HG03342 (cell line): ENCODE measurements around the gene SH2D1A.
A peak's percentile ranks its signal among the peaks of the same experiment; 100 is the strongest.
"Not testable (repeated sequence)": the region's sequence is repeated elsewhere in the genome, so short reads cannot be mapped to it uniquely, and the experiment has no call there.

Experiments used
- ATAC-seq: cut with Tn5 transposase; IDR thresholded peaks from one replicate; pipeline ENCODE4 v1.9.1; 2021; ENCODE audit warnings: mild to moderate bottlenecking, moderate library complexity; ENCODE audit not compliant: unreplicated experiment

Gene SH2D1A

DNA sequence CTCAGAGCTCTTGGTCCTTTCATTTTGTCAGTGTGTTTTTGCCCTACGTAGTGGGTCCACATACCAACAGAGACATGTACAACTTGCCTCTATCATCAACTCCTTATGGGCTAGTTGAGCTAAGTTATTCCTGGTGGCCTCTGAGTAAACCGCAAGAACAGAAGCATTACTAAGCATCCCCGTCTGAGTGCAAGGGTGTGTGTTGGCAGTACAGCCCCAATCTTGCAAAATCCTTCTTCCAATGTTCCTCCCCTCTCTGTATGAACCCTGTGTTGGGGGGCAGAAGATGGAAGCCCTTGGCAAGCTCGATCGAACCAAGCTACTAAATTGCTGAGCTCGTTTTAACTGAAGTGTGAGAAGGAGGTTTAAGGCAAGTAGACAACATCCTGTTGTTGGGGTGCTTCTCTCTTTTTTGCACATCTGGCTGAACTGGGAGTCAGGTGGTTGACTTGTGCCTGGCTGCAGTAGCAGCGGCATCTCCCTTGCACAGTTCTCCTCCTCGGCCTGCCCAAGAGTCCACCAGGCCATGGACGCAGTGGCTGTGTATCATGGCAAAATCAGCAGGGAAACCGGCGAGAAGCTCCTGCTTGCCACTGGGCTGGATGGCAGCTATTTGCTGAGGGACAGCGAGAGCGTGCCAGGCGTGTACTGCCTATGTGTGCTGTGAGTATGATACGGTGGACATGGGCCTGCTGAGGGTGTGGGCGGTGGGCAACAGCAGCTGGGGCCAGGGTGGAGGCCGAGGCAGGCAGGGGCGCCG, at the start of gene SH2D1A:
SH2D1A (plus strand) TSS at position 447 of the 760 bp plus-strand sequence; CDS start at position 527, 80 bp downstream.
- ATAC-seq, result no peak

DNA sequence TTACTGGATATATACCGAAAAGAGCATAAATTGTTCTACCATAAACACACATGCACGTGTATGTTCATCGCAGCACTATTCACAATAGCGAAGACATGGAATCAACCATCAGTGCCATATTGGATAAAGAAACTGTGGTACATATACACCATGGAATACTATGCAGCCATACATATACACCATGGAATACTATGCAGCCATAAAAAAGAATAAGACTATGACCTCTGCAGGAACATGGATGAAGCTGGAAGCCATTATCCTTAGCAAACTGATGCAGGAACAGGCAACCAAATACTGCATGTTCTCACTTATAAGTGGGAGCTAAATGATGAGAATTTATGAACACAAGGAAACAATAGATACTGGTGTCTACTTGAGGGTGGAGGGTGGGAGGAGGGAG, 47.0 kb upstream of the SH2D1A start:
- not testable (repeated sequence) for ATAC-seq

DNA sequence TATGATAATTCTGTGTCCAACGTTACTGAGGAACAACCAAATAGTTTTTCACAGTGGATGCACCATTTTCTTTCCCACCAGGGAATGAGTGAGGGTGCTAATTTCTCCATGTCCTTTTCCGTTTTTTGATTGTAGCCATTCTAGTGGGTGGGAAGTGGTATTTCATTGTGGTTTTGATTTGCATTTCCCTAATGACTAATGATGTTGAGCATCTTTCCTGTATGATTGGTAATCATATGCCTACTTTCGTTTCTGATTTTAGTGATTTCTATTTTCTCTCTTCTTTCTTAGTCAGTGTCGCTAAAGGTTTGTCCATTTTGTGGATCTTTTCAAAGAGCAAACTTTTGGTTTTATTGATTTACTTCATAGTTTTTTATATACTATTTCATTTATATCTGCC, 46.0 kb upstream of the SH2D1A start:
- no peak for ATAC-seq

DNA sequence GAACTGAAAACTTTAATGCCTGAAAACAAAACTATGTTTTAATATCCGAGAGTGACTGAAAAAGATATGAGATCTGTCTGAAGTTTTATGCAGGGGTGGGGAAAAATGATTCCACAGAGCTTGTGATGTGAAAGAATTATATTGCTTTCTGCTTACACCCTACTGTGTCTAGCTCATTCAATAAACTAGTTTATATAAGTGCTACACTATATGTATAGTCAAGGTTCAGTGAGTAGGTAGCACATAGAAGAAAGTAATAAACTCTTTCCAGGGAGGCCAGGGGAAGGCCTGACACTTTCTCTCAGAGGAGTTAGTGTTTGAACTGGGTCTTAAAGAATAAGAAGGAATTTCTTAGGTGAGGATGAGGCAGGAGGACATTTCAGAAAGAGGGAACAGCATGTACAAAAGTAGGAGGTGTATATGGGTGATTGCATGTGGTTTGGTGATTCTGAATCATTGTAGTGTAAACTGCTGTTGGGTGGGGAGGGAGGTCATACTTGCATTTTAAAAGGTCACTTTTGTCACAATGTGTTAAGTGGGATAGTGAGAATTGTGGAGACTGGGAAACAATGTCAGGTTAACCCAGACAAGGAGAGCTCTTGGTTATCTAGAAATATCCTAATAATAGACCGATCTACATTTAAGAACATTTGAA, 39.0 kb upstream of the SH2D1A start:
- ATAC-seq, result no peak

DNA sequence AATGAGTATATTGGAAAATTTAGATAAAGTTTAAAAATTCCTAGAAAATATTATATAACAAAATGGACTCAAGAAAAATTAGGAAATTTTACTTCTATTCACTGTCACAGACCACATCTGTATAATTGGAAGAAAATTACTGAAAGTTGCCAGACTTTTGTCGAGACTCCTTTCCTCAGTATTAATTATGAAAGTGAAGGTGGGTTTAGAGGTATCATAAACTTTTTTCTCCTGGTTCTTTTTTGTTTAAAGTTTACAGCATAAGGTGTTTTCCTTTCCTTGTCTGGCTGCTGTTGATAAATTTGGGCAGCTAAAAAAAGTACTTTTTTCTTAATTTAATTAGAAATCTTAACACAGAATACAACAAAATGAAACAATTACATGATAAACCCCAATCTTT, 20.6 kb upstream of the SH2D1A start:
- no peak for ATAC-seq

DNA sequence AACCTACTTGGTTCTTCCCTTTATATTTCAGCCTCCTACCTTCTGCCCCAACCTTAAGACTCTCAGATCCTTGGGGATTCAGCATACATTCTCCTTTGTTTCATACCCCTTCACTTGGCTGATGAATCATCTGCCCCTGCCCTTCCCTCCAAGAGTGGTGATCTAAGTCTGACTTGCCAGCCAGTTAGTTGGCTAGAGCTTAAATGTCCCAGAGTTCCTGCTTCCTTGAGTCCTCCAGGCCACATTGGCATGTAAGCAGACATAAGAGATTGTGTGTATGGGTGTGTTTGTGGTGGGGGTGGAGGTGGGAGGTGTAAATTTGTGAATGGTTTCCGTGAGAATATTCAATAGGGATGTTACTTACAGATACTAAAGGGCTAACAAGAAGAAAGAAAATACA, 17.6 kb upstream of the SH2D1A start:
- ATAC-seq, result no peak

DNA sequence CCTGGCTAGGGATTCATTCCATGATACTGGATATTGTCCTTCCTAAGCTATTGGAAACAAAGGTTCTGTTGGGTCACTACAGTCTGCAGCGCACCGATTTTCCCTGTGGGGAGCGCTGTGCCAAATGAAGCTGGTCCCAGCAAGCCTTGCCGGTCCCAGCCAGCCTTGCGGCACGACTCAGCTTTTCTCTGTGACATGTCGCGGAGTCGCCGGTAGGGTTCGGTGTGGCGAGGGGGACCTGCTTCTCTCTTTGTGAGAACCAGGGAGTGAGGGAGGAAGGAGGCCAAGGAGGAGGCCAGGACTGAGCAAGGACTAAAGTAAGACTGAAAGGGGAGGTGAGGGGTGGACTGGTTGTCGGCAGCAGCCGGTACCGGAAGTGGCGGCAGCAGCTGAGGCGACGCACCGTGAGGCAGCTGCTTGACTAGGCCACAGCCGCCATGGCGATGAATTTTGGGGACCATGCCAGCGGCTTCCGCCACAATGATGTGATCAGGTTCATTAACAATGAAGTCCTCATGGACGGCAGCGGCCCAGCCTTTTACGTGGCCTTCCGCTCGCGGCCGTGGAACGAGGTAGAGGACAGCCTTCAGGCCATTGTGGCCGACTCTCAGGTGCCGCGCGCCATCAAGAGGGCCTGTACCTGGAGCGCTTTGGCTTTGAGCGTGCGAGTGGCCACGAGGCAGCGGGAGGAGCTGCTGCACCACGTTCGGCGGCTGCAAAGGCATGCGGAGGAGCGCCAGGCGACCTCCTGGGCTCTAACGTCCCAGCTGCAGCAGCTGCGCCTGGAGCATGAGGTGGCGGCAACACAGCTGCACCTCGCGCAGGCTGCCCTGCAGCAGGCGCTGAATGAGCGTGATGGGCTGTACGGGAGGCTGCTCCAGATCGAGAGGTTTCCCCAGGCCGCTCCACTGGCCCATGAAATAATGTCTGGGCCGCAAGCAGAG, 13.6 kb upstream of the SH2D1A start, which contains the start of gene TEX13D:
TEX13D (plus strand) TSS at position 180 of the 944 bp plus-strand sequence; CDS start at position 438, 258 bp downstream.
- no peak for ATAC-seq

DNA sequence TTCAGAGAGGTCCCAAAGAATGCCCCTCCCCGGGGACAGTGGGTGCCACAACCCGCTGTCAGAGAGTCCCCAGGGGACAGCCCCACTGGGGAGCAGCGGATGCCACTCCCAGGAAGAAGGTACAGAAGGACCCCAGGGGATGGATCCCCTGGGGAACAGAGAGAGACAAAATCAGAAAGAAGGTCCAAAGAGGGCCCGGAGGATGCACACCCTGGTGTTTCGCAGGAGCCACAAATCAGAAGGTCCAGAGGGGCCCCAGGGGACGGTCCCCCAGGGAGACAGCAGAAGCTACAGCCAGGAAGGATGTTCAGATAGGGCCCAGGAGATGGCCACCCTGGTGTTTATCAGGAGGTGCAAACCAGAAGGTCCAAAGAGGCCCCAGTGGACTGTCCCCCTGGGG, 12.5 kb upstream of the SH2D1A start:
- ATAC-seq, result no peak

DNA sequence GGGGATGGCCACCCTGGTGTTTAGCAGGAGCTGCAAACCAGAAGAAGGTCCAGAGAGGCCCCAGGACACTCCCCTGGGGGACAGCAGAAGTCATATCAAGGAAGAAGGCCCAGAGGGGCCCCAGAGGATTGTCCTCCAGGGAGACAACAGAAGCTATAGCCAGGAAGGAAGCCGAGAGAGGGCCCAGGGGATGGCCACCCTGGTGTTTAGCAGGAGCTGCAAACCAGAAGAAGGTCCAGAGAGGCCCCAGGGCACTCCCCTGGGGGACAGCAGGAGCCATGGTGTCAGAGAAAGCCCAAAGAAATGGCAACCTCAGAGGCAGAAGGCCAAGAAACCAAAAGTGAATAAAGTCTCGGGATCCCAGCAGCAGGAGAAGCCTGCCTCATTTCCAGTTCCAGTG, 11.8 kb upstream of the SH2D1A start:
- ATAC-seq, result not testable (repeated sequence)

DNA sequence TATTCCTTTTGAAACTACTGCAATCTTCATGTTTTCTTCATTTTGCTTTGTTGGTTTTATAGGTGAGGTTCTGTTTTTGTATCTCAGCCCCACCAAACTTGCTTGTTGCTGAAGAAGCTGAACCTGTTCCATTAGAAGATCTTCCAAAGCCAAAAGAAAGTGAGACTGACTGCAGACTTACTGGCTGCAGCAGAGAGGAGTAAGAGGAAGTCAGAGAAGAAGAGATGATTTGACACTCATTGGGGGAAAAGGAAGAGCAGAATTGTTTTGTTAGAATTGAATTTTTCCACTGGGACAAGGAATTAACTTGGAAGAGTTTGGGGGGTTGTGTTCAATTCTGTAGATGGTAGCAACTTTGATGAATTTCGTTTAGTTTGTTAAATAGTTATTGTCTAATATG, 10.8 kb upstream of the SH2D1A start:
- no peak for ATAC-seq

DNA sequence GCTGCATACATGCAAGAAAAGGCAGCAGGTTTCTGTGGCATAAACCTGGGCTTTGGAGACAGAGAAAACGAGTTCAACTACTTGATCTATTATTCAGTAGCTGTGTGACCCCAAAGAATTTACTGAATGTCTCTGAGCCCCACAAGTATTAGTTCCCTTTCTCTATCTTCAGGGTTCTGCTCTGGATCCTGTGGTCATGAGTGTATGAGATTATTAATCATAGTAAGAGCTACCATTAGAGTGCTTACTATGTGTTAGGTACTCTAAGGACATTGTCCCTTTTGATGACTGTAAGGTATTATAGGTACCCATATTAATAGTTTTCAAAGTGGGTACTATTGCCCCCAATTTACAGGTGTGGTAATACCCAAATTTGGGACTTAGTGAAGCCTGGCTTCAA, 8.4 kb upstream of the SH2D1A start:
- no peak for ATAC-seq

DNA sequence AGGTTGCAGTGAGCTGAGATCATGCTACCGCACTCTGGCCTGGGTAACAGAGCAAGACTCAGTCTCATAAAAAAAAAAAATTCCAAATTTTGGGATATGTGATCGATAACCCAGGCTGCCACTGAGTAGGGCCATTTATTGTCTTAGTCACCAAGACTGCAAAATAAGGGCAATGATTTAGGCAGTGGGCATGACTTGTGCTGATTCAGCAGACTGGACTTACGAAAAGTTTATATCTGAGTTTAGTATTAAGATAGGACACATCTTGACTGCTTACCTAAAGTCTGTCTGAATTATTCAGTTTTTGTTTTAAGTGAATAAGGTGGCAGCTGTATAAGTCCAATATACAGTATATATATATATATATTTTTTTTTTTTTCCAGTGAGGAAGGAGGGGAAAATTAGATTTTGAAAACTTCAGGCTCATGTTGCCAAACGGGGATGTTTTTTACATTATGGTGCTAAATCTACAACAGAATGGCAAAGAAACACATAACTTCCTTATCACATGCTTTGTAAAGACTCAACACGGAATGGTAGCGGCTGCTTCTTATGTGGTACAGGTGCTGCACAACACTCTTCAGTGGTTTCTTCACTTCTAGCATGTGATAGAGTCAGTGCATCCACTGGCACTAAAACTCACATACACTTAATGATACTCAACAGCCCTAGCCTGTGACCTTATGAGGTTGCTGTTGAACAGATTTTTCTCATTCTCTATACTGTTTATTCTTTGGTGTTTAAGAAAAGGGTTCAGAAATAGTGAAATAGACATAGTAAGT, 7.4 kb upstream of the SH2D1A start:
- ATAC-seq, result no peak

DNA sequence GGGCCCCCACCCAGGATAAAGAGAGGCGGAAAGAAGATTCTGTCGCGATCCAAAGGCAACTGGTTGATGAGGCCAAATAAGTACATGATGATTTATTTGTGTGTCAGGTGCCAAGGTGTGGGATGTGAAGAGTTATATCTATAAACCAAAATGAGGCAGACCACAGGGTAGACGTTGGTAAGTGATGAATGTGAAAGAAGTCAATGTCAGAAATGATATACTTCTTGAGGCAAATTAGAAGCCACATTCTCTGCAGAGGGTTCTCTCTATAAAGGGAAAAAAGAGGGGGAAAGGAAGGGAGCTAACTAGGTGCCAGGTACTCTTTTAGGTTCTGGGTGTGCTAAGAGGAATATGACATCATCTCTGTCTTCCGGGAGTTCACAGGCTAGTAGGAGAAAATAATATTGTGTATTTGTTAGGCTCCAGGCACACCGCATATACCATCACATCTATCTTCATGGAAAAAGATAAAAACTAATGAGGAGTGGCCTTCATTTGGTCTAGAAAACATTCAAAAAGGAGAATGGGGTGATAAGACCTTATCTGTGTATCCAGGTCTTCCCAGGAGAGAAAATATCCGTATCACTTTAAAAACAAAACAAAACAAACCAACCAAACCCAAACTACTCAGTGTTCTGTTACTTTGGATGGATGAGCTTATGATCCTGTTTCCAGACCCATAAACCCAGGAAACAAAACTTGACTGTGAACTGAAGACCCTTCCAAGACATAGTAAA, 4.8 kb upstream of the SH2D1A start:
- no peak for ATAC-seq

DNA sequence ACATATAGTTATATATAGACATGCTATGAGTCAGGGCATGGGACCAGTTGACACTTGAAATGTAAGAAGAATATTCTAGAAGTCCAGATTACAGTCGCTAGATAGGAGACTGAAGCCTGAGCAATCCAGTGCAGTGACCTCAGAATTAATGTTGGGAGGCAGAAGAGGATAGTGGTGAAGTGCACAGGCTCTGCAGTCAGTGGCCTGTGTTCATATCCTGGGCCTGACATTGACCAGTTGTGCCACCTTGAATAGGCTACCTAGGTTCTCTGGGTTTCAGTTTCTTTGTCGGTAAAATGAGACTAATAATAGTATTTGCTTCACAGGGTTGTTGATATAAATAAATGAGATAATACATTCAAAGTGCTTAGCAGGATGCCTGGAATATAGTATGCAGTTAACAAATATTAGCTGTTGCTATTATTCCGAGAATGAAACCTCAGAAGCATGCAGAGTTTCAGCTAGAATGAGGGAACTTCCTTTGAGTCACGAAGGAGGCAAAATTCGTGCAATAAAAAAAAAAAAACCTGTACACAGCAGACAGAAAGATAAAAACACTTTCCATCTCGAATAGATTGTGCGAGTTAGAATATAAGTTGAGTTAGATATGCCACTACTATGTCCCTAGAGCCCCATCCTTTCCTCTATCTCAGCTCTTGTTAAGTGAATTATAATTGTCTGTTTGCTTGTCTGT, 4.0 kb upstream of the SH2D1A start:
- no peak for ATAC-seq

DNA sequence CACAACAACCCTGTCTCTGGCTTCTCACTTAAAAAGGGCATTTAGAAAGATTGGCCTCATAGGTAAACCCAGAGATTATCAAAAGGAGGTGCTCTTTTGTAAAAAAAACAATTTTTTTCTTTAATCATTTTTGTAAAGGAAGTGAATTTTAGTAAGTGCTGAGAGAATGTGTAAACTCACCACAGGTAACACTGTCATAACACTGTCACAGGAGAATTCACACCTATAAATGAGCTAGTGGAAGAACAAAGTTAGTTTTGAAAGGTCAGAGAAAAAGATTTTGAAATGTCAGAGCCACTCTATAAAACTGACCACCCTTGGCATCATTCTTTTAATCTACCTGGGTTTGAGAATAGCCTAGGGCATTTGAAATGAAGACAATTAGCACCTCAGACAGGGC, 3.3 kb upstream of the SH2D1A start:
- ATAC-seq, result no peak

DNA sequence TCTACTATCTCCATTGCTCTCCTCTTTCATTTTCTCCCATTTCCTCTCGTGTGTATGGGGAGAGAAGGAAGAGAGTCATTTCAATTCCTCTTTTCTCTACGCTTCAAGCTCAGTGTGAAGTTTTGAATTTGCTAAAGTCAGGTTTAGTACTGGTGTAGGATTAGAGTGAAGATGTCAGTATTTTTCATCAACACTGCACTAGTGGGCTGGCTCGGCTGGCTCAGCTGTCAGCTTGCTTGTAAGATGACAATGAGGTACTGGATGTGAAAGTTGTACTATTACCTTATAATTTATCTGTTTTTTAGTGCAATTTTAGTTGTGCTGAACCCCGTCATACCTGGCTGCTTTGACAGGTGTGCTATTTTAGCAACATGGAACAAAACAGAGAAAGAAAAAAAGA, 2.1 kb upstream of the SH2D1A start:
- ATAC-seq, result peak; percentile 43

DNA sequence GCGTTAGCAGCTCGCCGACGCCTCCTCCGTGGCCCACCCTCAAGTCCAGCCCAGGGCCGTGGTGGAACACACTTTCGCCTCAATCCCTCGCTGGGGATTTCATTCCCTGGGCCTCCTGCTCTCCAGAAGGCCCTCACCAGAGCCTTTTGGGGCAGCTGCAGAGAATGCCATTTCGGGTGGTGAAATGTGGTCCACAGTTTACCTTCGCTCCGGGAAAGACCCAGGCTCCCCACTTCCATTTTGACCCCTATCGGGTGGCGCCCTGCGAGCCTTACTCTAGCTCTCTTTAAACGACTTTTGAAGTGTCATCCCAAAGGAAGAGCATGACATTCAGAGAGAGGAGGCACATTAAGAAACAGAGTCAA, 496 bp downstream of the SH2D1A start:
- no peak for ATAC-seq

DNA sequence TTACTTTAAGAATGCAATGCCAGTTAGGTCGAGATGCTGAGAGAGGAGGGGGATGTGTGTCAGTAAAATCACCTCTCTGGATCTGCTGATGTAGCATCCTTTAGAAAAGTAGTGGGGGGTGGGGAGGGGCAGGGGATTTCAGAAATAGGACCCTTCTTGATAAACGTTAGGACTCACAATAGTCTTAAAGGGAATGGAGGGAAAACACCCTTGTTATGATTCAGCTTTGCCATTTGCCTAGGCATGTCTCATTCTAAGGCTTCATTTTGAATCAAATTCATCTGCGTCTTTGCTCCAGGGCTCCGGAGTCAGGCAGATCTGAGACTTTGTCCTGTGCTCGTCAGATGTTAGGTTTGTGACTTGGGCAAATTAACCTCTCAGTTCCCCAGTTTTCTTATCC, 879 bp downstream of the SH2D1A start:
- ATAC-seq, result no peak

DNA sequence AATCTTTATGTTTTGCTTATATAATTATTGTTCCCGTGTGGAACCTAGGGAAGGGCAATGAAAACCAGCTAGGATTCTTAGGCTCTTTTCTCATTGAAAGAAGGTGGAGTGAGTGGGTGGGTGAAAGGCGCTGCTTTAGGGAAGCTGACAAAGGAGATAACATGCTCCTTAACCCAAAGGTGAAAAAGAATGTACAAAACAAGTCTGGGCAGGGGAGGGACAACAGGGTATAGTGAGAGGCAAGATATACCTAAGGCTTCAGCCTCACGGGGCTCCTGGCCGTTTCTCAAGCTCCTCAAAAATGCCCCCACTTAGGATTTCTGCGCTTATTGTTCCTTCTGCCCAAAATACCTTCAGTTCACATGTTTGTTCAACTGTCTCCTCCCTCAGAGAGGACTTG, 1.8 kb downstream of the SH2D1A start:
- no peak for ATAC-seq
